IMR-90 (cell line): ENCODE measurements around the gene PARD3. TPM values are rescaled to one million over a fixed set of nuclear protein-coding genes. Genes with fewer than 3 reads are reported as not detected.

ENCODE experiments used
- ATAC-seq: fragments of 200-7000 bp; cut with Tn5 transposase; 2 replicates; pipeline ENCODE4 v1.9.1; 2020; ENCODE audit warnings: low read depth, mild to moderate bottlenecking, moderate library complexity
- BruUV-seq: library from RNA; stranded (reverse); fragments of 400-500 nt; replicated peaks from 2 replicates; lab custom pipeline; 2021; lab: Mats Ljungman, UMichigan
- CTCF ChIA-PET: fragments of 300-600 bp; formaldehyde crosslinking; extraction: SDS; loops from one replicate; lab custom pipeline; 2021; ENCODE audit warnings: antibody characterized with exemption; lab: Yijun Ruan, JAX
- POLR2A ChIA-PET: fragments of 300-600 bp; sonication (Branson Sonifier 250); formaldehyde crosslinking; loops from one replicate; lab custom pipeline; 2022; ENCODE audit warnings: antibody characterized with exemption; ENCODE audit not compliant: unreplicated experiment; lab: Charles Lee
- DNase-seq: peaks from one replicate; pipeline ENCODE4 v3.0.0; 2013
- H2AFZ ChIP-seq: replicated peaks from 2 replicates; pipeline ENCODE3; 2013; ENCODE audit warnings: low read length, mild to moderate bottlenecking; ENCODE audit not compliant: poor library complexity
- H2AK5ac ChIP-seq: 2 replicates; pipeline ENCODE4 v1.6.1; 2013; ENCODE audit warnings: low read depth, low read length, inconsistent platforms
- H2AK9ac ChIP-seq: replicated peaks from 2 replicates; pipeline ENCODE3; 2013; ENCODE audit warnings: mild to moderate bottlenecking, low read depth, low read length, moderate library complexity; ENCODE audit not compliant: poor library complexity
- H2BK120ac ChIP-seq: 2 replicates; pipeline ENCODE4 v1.6.1; 2013; ENCODE audit warnings: low read depth, low read length, inconsistent platforms
- H2BK15ac ChIP-seq: 3 replicates; pipeline ENCODE4 v1.6.1; 2013; ENCODE audit warnings: low read depth, low read length, inconsistent platforms
- H2BK20ac ChIP-seq: 2 replicates; pipeline ENCODE4 v1.6.1; 2013; ENCODE audit warnings: low read depth, mild to moderate bottlenecking, inconsistent platforms, low read length, moderate library complexity
- H2BK5ac ChIP-seq: 2 replicates; pipeline ENCODE4 v1.6.1; 2013; ENCODE audit warnings: mild to moderate bottlenecking, low read depth, low read length, inconsistent platforms; ENCODE audit not compliant: poor library complexity, severe bottlenecking
- H3K14ac ChIP-seq: replicated peaks from 2 replicates; pipeline ENCODE4 v1.6.1; 2013; ENCODE audit warnings: low read depth, low read length, inconsistent platforms
- H3K18ac ChIP-seq: 2 replicates; pipeline ENCODE4 v1.6.1; 2013; ENCODE audit warnings: low read depth, low read length, control low read depth
- H3K23ac ChIP-seq: 2 replicates; pipeline ENCODE4 v1.6.1; 2013; ENCODE audit warnings: low read depth, low read length, inconsistent platforms
- H3K27ac ChIP-seq: 2 replicates; pipeline ENCODE4 v1.5.1; 2013; ENCODE audit warnings: mild to moderate bottlenecking, control low read depth, low read length; ENCODE audit not compliant: insufficient read depth
- H3K27me3 ChIP-seq: 2 replicates; pipeline ENCODE4 v1.6.1; 2013; ENCODE audit warnings: low read length; ENCODE audit not compliant: control insufficient read depth, insufficient read depth
- H3K36me3 ChIP-seq: 2 replicates; pipeline ENCODE4 v1.6.1; 2013; ENCODE audit warnings: low read length, mixed read lengths; ENCODE audit not compliant: control insufficient read depth, insufficient read depth
- H3K4ac ChIP-seq: 2 replicates; pipeline ENCODE4 v1.6.1; 2013; ENCODE audit warnings: low read depth, low read length, inconsistent platforms
- H3K4me1 ChIP-seq: 2 replicates; pipeline ENCODE4 v1.6.1; 2013; ENCODE audit warnings: low read length, mixed read lengths; ENCODE audit not compliant: control insufficient read depth, insufficient read depth
- H3K4me2 ChIP-seq: 2 replicates; pipeline ENCODE4 v1.6.1; 2013; ENCODE audit warnings: low read depth, mild to moderate bottlenecking, control low read depth, low read length, moderate library complexity
- H3K4me3 ChIP-seq: 2 replicates; pipeline ENCODE4 v1.5.1; 2013; ENCODE audit warnings: low read depth, mild to moderate bottlenecking, control low read depth, low read length, moderate library complexity; ENCODE audit not compliant: insufficient read depth
- H3K56ac ChIP-seq: 2 replicates; pipeline ENCODE4 v1.6.1; 2013; ENCODE audit warnings: low read length, inconsistent platforms; ENCODE audit not compliant: insufficient read depth; ENCODE audit errors: extremely low read depth
- H3K79me1 ChIP-seq, 2 experiments: 2 replicates each; pipeline ENCODE4 v1.6.1; 2013; ENCODE audit warnings: low read length in 2 of 2, inconsistent platforms in 1 of 2, low read depth in 1 of 2
- H3K9ac ChIP-seq: 2 replicates; pipeline ENCODE4 v1.6.1; 2013; ENCODE audit warnings: low read depth, low read length, control low read depth
- H3K9me1 ChIP-seq: 2 replicates; pipeline ENCODE4 v1.6.1; 2013; ENCODE audit warnings: low read length, inconsistent platforms; ENCODE audit not compliant: insufficient read depth
- H3K9me3 ChIP-seq: 2 replicates; pipeline ENCODE4 v1.6.1; 2013; ENCODE audit warnings: low read length; ENCODE audit not compliant: control insufficient read depth, insufficient read depth
- H4K20me1 ChIP-seq: 2 replicates; pipeline ENCODE4 v1.6.1; 2013; ENCODE audit warnings: low read length, inconsistent platforms; ENCODE audit not compliant: insufficient read depth
- H4K5ac ChIP-seq: 2 replicates; pipeline ENCODE4 v1.6.1; 2013; ENCODE audit warnings: mild to moderate bottlenecking, low read depth, low read length, control low read depth
- H4K8ac ChIP-seq, 2 experiments: 2 replicates each; pipeline ENCODE4 v1.6.1; 2013; ENCODE audit warnings: low read depth in 2 of 2, low read length in 2 of 2, control low read depth in 1 of 2, inconsistent platforms in 1 of 2
- H4K91ac ChIP-seq: 2 replicates; pipeline ENCODE4 v1.6.1; 2013; ENCODE audit warnings: low read depth, low read length, inconsistent platforms; ENCODE audit not compliant: insufficient read depth
- BHLHE40 ChIP-seq: fragments of 150-350 bp; IDR thresholded peaks from 2 replicates; pipeline ENCODE4 v1.6.1; 2016; ENCODE audit warnings: mild to moderate bottlenecking, low read depth, low read length
- CEBPB ChIP-seq: IDR thresholded peaks from 2 replicates; pipeline ENCODE4 v1.6.1; 2012; ENCODE audit warnings: low read depth, low read length, improper control_type of control experiment
- CHD1 ChIP-seq: IDR thresholded peaks from 2 replicates; pipeline ENCODE4 v1.6.1; 2012; ENCODE audit warnings: low read depth, low read length, improper control_type of control experiment
- FOS ChIP-seq: fragments of 150-350 bp; IDR thresholded peaks from 2 replicates; pipeline ENCODE4 v1.6.1; 2016; ENCODE audit warnings: low read depth, low read length
- MAFK ChIP-seq: IDR thresholded peaks from 2 replicates; pipeline ENCODE4 v1.6.1; 2012; ENCODE audit warnings: low read depth, low read length, improper control_type of control experiment
- MAZ ChIP-seq: IDR thresholded peaks from 2 replicates; pipeline ENCODE4 v1.6.1; 2012; ENCODE audit warnings: low read depth, mild to moderate bottlenecking, low read length, improper control_type of control experiment, moderate library complexity, borderline replicate concordance
- NFE2L2 ChIP-seq: fragments of 150-350 bp; IDR thresholded peaks from 2 replicates; pipeline ENCODE4 v1.6.1; 2016; ENCODE audit warnings: low read depth, mild to moderate bottlenecking, low read length
- RAD21 ChIP-seq: IDR thresholded peaks from 2 replicates; pipeline ENCODE4 v1.6.1; 2012; ENCODE audit warnings: low read length, improper control_type of control experiment
- RCOR1 ChIP-seq: IDR thresholded peaks from 2 replicates; pipeline ENCODE4 v1.6.1; 2012; ENCODE audit warnings: mild to moderate bottlenecking, low read length, improper control_type of control experiment; ENCODE audit not compliant: insufficient replicate concordance
- RFX5 ChIP-seq: IDR thresholded peaks from 2 replicates; pipeline ENCODE4 v1.8.0; 2012; ENCODE audit warnings: low read depth, mild to moderate bottlenecking, low read length, moderate library complexity
- SMC3 ChIP-seq: fragments of 150-350 bp; IDR thresholded peaks from 2 replicates; pipeline ENCODE4 v1.6.1; 2016; ENCODE audit warnings: low read depth, mild to moderate bottlenecking, antibody characterized with exemption, low read length, moderate library complexity
- WGBS, 2 experiments: methylation state at CpG; one replicate each; pipeline versions ENCODE4 v1.1.5 to v1.1.7; 2013; ENCODE audit warnings: missing lambda C conversion rate in 2 of 2; ENCODE audit not compliant: insufficient read length in 1 of 2; ENCODE audit errors: extremely low coverage in 2 of 2; 5-methylcytosine and 5-hydroxymethylcytosine counted together
- dilution Hi-C: fragments of 300-500 bp; cut with HindIII; formaldehyde crosslinking; loops from one replicate; pipeline ENCODE4 v1.14.3; 2018; ENCODE audit warnings: low sequenced_read_pairs; ENCODE audit not compliant: unreplicated experiment
- in situ Hi-C: fragments of 300-500 bp; cut with MboI; formaldehyde crosslinking; loops from 3 replicates; pipeline ENCODE4 v1.14.3; 2019; ENCODE audit warnings: low sequenced_read_pairs, inconsistent platforms, mixed read lengths
- intact Hi-C: fragments of 100-400 bp; cut with micrococcal nuclease; formaldehyde crosslinking; loops from 2 replicates; pipeline ENCODE4 v1.10.0; 2022
- polyA plus RNA-seq, 3 experiments: library from polyadenylated mRNA; depleted of rRNA; stranded (reverse); fragments of >200 nt; gene quantifications; 2 replicates each; pipeline ENCODE4 v1.2.3, GENCODE V29; 2012; ENCODE audit warnings: low replicate concordance in 1 of 3
- total RNA-seq: library from RNA; depleted of rRNA; stranded (reverse); fragments of >200 nt; gene quantifications from 2 replicates; pipeline ENCODE4 v1.2.3, GENCODE V29; 2012
- TF ChIP-seq, protein P1 (sequence below): fragments of 150-350 bp; IDR thresholded peaks from 2 replicates; pipeline ENCODE4 v1.6.1; 2016; ENCODE audit warnings: low read depth, mild to moderate bottlenecking, low read length, moderate library complexity, borderline replicate concordance

The PARD3 gene
- total and polyA plus RNA-seq, 2 of the 4 experiments (the other 2 are of a cell fraction) = 14.6 to 37.5 TPM

DNA sequence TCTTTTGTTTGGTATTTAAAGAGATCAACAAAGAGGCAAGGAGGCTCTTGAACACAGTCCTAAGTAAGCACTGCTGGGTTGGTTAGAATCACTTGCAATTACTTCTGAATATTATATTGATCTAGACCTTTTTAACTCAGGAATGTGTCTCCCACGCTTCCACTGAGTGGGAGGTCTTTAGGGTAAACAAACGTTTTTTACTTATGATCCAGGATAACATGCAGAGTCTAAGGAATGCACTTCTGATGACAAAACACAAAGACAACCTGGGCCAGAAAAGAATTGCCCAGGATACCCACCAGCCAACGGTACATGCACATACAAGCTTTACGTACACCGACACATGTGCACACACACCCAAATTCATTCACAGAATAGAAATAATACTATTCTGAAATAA, 626.9 kb downstream of the PARD3 start:
- Histone ChIP-seq H3K27me3 (no peaks in the 10 kb centered on the region), H2BK120ac (no peak overlapping the region), H4K8ac (no peak overlapping the region), H4K91ac (no peak overlapping the region), H2AK9ac (no peak overlapping the region), H3K4me2 (no peak overlapping the region), H3K4me1 (0 out of 2 replicates have a peak, but pooled peaks cover 2% of the 10 kb centered on the region), H3K56ac (no peak overlapping the region), H2BK15ac (no peak overlapping the region), H3K36me3 (no peaks in the 10 kb centered on the region), H3K23ac (no peak overlapping the region), H4K20me1 (no peaks in the 10 kb centered on the region), H4K5ac (no peak overlapping the region), H3K9me1 (no peaks in the 10 kb centered on the region), H2BK20ac (no peak overlapping the region), H3K9me3 (no peaks in the 10 kb centered on the region), H3K18ac (no peak overlapping the region), H3K79me1 (no peaks in the 10 kb centered on the region), H3K4ac (no peak overlapping the region), H3K9ac (no peak overlapping the region), H2AK5ac (no peak overlapping the region), H3K4me3 (no peak overlapping the region), H3K27ac (no peak overlapping the region), H2AFZ (no peak overlapping the region), H3K14ac (no peak overlapping the region), H2BK5ac (no peak overlapping the region)
- ChIA-PET CTCF (no interaction called here), POLR2A (no interaction called here)
- intact Hi-C loops (no loop called here), in situ Hi-C loops (no loop called here), dilution Hi-C loops (no loop called here)
- DNase-seq (no peak), ATAC-seq (no peak)
- no CpG with 5 or more reads among the region's 5 CpGs for WGBS, 2 experiments
- BruUV-seq = no TSS peak
- TF ChIP-seq RCOR1 (no peak), RAD21 (no peak), CEBPB (no peak), SMC3 (no peak), MAFK (no peak), CHD1 (no peak), MAZ (no peak), BHLHE40 (no peak), FOS (no peak), NFE2L2 (no peak), RFX5 (no peak)
- TF ChIP-seq, protein P1, sequence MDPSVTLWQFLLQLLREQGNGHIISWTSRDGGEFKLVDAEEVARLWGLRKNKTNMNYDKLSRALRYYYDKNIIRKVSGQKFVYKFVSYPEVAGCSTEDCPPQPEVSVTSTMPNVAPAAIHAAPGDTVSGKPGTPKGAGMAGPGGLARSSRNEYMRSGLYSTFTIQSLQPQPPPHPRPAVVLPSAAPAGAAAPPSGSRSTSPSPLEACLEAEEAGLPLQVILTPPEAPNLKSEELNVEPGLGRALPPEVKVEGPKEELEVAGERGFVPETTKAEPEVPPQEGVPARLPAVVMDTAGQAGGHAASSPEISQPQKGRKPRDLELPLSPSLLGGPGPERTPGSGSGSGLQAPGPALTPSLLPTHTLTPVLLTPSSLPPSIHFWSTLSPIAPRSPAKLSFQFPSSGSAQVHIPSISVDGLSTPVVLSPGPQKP = no peak
